Amniotic epithelial cell (primary cell): ENCODE results near the gene NKAIN2.

Experiments
- DNase-seq: peaks from one replicate; pipeline ENCODE4 v3.0.0-alpha.2; 2010; ENCODE audit warnings: low read depth

NKAIN2 gene

DNA sequence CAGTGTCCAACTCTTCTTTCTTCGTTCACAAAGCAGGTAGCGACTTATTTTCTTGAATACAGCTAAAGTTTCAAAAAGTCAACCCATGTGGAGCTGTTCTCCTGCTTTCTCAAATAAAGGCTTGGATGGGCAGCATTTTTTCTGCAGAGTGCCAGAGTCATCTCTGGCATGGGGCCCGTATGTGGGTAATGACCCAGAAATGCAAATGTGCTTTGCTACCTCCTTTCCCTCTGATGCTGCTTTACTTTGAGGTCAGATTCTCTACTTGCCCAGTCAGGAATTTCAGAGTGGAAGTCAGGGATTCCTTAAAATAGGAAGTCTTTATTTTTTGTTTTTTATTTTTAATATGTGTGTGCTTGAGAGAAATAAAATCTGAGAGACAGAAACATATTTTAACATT lies 4.9 kb downstream of the NKAIN2 start:
- DNase-seq, result peak; percentile 3

DNA sequence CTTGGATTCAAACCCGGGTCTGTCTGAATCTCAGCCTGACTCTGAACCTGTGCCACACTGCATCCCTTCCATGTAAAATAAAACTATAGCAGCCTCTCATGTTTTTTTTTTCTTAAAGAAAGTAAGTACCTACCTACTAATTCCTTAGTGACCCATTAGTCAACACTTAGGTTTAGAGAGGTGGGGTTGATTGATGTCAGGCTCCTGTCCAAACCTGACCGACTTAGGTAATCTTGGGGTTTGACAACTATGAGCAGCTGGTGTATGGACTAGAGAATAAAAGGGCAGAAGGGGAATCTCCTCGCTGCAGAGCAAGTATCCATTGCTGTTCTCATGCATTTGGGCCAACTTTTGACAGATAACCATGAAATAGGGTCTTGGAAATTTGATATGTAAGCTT lies 6.5 kb downstream of the NKAIN2 start:
- no peak for DNase-seq

DNA sequence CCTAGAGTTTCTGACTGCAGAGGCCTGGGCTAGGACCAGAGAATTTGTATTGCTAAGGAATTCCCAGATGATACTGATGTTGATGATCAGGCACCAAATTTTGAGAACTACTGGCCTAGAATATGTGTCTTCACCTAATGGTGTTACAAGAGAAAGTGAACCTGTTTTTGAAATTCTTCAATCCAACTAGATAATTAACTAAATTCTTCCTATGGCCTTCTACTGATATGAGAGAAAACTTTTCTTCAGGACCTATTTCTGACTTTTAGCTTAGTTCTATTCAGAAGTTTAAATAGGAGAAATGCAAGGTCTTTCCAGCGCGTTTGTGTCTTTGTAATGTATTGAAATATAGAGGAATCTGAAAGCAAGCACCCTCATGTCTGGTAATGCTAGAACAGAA lies 7.3 kb downstream of the NKAIN2 start:
- no peak for DNase-seq

DNA sequence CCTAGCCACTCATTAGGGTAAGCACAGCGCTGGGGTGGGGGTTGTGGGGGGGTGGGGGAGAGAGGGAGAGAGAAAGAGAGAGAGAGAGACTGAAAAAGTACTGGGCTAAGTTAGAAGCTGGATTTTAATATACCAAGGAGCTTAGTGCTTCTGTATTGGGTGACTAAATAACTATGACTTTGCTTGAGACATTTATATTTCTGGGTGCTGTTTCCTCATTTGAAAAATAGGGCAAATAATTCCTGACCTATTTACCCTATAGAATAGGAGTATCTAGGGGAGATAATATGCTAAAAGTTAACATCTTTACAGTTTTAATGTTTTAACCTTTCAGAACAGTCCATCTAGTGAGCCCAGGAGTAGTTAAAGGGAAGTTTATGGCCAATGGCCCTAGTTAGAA lies 7.7 kb downstream of the NKAIN2 start:
- DNase-seq, result no peak

DNA sequence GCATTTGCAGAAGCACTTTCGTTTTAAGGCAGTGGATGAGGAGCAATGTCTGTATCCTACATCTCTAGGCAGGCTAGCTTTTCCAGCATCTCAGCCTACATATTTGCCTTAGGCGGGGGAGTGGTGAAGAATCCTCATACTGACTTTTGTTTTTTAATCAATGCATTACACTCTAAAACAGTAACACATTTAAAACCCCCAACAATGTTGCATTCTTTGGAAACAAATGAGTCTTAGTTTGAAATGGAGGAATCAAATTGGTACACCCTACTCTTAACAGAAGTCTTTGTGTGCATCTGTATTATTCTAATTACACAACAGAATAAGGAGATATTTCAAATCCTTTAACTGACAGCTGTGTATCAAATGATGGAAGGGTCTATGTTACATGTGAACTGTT lies 9.0 kb downstream of the NKAIN2 start:
- no peak for DNase-seq

DNA sequence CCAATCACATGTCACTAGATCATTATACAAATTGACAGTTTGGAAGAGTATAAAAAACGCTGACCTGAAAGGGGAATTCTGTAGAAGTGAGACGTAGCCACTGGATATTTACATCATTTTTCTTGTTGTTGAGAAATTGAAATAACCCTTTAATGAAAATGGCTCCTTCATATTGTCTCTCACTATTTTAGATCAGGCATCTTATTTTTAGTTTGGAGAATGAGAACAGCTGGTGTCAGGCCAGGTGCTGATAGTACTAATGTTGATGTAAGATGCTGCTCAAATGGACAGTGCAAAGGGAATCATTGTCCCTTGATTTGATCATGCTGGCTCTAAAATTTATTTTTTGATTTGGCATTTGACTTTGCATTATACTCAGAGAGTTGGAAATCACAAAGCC lies 17.4 kb downstream of the NKAIN2 start:
- DNase-seq, result no peak

DNA sequence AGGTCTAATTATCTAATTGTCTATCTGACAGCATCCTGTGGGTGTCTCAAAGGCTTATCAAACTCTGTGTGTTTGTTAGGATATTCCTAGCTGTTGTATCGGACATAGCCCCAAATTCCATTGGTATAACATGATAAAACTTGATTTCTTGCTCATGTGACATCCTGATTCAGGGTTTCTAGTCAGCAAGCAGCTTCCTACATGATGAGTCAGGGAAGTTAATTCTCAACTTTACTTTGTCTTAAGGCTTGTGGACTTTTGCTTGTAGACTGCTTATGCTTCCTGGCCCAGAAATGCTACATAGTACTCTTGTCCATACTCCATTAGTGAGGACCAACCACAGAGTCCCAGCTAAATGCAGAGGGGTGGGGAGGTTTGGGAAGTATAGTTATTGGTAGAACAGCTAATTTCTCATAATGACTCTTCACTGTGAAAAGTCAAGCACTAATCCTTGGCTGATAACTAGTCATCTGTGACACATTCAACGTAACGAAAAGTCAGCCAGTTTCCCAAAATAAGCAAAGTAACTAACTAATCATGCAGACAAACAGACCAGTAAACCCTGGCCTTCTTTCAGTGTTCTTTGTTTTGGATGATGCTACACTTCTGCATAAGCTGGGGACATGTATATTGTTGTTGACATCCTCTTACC lies 25.8 kb downstream of the NKAIN2 start:
- peak; percentile 81 for DNase-seq

DNA sequence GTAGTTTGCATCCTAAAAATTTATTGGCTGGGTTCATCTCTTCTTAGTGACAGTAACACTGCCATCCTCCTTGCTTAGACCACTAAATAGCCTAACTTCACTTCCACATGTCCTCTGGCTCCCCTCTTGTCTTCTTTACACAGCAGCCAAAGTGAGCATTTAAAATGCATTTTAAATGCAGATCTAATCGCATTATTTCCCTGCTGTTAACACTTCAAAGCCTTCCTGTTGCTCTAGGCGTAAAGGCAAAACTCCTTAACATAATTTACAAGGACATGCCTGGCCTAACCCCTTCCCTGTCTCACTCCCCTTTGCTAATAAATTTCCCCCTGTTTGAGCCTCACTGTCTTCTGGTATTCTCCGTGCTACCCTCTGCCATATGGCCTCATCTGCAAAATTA lies 26.5 kb downstream of the NKAIN2 start:
- DNase-seq, result no peak

DNA sequence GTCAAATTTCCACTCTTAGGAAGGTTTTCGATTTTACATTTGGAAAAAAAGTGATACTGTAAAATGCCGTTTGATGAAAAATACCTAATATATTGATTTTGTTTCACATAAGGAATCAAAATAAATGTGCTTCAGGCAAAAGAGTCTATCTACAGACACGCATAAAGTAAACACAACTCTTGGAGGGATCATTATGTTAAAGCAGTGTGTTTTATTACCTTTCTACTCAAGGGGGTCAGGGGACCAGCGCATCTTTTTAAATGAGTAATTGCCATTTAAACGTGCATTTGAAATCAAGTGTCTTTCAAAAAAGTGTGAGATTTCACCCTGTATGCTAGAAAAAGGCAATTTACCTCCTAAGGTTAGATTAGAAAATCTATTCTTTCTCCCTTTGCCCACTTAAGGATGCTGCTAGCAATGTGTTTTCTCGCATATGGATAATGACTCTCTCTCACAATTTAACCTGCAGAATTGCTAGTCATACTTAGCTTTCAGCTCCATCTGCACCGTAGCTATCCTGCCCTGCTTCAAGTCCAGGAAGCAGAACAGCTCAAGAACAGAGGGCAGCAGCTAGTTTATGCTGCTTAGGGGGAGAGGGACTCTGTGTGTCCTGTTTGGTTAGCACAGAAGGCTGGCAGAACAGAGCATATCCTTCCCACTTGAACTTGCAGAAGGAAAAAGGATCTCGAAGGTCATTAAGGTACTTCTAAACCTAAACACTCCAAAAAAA lies 35.0 kb downstream of the NKAIN2 start:
- DNase-seq, result no peak

DNA sequence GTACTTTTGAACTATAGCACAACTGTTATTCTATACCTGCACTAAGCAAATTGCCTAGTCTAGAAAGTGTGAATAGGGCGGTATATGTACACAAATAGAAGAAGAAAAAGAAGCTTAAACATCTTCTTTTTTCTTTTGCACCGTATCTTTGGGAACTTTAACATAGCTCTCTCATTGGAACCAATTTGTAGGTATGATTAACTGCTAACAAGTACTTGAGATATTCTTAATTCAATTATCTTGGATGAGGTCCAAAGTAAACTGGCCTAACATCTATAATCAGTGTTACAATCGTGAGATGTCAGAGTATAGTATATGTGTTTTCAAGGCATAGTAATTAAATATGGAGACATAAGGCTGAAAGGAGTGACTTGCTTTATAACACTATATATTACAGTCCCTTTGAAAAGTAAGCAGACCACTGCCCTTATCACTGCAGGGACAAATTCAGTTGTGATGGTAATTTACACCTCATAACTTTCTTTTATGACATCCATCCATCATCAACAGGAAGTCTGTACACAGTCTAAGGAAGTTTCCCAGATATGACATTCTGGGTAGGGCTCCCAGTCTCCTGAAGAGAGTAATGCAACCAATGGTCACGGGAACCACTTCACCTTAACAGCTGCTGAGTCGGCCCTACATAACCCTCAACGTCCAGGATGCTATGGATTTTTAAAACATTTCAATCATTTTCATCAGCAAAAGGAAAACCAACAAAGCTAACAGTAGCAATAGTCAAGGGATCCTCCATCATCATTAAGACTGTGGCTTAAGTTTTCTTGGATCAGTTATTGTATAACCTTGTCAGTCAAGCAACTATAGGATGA lies 37.6 kb downstream of the NKAIN2 start:
- DNase-seq, result no peak

DNA sequence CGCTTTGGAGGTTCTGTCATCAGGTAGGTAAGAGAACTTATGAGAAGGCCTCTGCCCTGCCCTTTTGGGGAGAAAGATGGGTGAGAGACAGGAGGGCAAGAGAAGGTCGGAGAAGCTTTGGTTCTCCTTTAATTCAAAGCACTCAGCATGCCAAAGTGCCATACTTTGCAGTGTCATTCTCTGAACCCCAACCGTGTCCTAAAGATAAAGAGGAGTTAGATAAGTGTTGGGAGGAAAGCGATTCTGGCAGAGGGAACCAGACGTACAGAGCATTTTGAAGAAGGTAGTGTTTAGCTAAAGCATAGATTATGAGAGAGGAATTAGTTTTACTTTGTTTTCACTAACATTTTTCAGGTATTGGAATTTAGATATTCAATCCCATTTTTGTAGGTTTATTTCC lies 40.3 kb downstream of the NKAIN2 start:
- no peak for DNase-seq

DNA sequence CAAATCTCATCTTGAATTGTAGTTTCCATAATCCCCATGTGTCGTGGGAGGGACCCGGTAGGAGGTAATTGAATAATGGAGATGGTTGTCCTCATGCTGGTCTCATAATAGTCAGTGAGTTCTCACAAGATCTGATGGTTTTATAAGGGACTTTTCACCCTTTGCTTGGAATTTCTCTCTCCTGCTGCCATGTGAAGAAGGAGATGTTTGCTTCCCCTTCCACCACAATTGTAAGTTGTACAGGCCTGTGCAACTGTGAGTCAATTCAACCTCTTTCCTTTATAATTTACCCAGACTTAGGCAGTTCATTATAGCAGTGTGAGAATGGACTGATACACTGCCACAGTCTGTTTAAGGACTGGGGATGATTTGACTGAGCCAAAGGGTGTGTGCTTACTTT lies 44.7 kb downstream of the NKAIN2 start:
- no peak for DNase-seq

DNA sequence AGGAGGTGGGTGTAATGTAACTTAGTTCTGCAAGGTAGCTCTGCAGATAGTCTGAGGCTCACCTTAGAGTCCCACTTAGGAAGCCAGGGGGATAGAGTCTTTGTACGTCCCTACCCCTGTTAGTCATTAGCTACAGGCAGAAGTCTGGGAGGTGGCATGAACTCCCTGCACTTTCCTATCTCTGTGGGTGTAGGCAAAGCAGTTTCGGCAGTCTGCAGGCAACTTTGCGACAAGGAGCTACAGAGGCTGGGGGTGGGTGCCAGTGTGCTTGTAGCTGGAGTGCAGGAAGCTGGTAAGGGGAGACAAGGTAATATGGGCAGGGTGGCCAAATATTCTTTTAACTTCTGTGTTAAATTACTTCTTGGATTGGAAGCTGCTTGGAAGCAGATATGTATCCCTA lies 45.7 kb downstream of the NKAIN2 start:
- DNase-seq, result no peak

DNA sequence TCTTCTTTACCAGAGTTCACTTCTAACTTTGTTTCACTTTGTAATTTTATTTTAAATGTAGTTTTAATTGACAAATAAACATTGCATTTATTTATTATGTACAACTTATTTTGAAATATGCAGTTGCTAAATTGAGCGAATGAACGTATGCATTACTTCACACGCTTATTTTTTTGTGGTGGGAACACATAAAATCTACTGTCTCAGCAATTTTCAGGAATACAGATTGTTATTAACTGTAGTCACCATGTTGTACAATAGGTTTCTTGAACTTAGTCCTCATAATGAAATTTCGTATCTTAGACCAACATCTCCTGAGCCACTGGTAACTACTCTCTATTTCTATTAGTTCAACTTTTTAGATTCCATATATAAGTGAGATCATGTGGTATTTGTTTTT lies 46.9 kb downstream of the NKAIN2 start:
- DNase-seq, result no peak

DNA sequence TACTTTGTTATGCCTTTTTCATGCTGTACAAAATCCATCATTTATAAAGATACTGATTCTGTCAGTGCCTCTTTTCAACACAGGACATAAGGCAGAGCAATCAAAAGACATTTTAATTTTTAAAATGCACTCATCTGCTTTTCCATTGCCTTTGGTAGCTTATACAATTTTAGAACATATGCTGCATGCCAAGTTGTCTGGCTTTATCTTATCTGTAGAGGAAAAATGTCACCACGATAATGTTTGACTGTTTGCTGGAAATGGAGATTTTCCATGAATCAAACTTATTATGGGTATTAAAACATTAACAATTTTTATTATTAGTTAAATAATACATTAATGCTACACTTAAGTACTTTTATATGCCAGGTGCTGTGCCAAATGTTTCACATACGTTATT lies 50.5 kb downstream of the NKAIN2 start:
- DNase-seq, result no peak

DNA sequence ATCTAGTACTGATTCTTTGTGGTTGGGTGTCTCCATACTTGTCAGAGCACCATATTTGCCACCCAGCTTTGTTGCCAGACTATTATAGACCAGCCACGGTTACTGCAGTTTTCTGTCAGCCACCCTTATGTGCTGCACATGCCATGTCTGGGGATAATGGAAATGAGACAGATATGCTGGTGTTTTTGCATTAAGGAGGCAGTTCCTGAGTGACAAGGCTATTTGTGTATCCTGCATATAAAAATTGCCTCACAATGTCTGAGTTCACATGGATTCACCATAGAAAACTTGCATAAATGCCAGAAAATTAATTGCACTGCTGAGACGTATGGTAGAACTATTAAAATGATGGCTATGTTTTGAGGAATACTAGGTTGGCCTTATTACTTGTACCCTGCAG lies 51.8 kb downstream of the NKAIN2 start:
- no peak for DNase-seq

DNA sequence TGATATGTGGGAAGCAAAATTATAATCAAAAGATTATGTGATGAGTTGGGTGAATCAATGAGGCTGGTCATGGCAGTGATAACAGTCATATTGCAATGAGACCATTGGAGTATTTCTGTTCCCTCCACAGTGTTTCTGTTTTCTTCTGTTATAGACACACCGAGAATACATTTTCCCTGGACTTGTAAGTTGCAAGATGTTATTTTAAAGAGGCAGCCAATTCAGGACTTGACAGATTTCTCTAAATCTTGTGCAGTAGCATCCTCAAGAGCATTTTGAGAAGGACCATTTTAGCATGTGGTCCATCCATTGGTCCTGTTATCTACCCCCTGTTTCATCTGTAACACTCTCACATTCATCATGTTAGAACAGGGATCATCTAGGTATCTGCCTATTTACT lies 55.6 kb downstream of the NKAIN2 start:
- DNase-seq, result no peak

DNA sequence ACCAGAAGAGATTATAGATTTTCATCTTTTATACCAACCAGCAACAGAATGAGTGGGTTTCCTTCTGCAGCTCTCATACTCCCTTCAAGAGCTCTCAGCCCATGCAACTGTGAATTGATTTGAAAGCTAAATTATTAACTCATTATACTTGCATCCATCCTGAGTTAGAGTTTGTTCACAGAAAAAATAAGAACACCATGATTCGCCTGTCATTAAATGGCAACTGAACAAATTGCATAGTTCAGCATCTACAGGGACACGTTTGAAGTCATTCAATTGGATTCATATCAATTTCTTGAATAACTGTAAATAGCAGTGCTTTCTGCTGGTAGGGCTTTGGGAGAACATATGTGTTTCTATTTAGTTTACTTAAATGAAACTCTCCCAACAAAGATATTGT lies 65.7 kb downstream of the NKAIN2 start:
- DNase-seq, result no peak

DNA sequence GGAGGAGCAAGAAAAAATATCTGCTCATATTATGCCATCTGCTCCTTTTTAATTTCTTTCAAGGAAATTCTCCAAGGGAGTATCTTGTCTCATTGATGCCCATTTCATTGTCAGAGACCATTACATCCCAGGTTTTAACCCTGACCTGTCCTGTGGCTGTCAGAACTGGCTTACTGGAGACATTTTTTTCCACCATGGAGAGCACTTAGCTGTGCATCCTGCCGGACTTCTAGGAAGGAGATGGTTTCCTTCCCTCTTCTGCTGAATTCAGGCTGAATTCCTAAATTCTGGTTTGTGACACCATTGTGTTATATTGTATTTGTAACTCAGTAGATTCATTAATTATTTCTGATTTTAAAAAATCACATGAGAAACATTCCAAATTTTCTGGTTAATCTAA lies 70.3 kb downstream of the NKAIN2 start:
- DNase-seq, result no peak

DNA sequence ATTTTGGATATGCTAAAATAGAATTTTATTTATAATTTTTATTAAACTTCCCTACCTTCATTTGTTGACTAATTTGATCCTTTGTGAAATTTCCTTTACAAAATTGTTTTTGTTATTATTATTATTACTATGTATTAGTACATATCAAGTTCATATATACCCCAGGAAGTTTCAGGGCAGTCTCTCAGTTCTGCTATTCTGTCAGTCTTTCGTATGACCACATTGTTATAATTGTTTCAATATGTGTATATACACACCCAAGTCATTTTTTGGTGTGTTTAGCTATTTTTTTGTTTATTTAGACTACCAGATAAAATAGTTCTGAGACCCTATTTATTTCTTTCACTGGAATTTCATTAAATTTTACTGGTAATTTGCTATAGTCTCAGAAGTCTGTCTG lies 72.1 kb downstream of the NKAIN2 start:
- DNase-seq, result no peak

DNA sequence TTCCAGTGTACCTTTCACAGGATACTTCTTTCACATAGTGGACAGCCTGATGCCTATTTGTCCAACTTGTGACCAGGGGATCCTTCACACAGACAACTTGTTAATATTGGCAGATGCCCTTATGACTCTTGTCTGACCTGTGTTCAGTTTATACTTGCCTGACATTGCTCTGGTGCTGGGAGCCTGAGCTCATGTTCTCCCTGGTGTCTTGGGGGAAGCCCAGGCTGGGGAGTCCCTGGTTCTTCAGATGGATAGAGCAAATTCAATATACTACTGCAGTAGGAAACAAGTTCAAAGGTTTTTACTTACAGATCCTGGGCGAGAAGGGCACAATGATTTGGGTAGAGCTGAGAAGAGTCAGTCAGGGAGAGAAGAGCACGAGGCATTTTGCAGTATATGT lies 76.1 kb downstream of the NKAIN2 start:
- DNase-seq, result no peak

DNA sequence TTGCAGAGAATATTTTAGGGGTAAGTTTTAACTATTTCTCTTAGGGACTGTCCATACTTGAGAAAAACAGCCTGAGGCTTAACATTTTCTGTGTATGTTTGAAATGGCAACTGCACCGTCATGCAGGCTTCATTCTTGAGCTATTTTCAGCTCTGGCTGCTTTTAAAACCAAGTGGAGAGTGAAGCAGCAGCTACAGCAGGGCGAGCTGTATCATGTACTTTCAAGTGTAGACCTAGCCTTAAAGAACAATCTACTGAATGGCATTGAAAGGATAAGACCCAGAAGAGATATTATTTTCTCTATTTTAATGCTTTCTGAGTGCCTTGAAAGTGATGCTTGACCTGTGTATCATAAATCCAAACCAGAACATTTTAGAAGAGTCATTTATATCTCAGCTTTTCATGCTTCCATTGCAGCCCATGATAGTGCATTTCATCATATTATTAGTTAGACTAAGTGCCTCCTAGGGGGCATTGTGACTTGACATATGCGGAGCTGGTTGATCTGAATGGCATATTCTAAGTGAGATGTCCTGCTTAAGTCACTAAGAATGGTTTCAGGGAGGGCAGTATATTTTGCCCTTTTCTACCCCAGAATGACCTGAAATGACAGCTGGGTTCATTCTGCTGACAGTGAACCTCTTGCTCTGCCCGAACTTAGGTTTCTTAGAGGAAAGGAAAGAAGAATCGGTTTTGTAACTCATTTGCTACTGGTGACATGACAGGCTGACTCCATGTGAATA lies 85.3 kb downstream of the NKAIN2 start:
- no peak for DNase-seq

DNA sequence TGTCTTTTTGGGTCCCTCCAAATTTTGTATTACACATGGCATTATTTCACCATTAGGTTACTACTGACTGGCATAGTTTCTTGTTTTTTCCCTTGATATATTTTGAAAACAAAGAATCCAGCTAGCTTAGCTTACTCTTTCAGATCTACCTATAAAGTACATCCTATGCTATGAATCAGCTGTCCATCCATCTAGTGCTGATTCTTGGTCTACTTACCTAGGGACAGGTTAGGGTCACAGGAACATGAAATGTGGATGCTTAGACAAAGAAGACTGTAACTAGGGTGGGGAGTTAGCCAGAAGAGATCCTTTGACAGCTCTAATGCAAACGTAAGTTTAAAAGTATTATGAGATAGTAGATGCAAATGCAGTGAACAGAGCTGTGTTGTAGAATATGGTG lies 91.7 kb downstream of the NKAIN2 start:
- peak; percentile 9 for DNase-seq
